ENCODE measurements around the gene OGDHL. TPM values are rescaled to one million over a fixed set of nuclear protein-coding genes. Genes with fewer than 3 reads are reported as not detected.

OGDHL gene
- polyA plus RNA-seq, 1 donor from 2014 or later = 40.7 TPM

- Histone ChIP-seq H2AFZ (ENCODE audit: low read depth, low read length) (no peak overlapping the region), H3K9me3 (ENCODE audit: low read length) (no peaks in the 10 kb centered on the region), H4K20me1 (ENCODE audit: insufficient read depth) (no peaks in the 10 kb centered on the region), H3F3A (ENCODE audit: insufficient read depth, low read length, poor library complexity, severe bottlenecking) (no peaks in the 10 kb centered on the region), H3K36me3 (ENCODE audit: insufficient read depth, low read length) (no peaks in the 10 kb centered on the region), H3K4me3 (ENCODE audit: low read length) (no peak overlapping the region), H3K27ac (ENCODE audit: low read length) (no peak overlapping the region), H3K79me2 (replicated peaks; ENCODE audit: insufficient read depth, low read length) (no peaks in the 10 kb centered on the region), H3K9ac (ENCODE audit: low read length) (no peak overlapping the region), H3K4me2 (ENCODE audit: low read length) (no peak overlapping the region), H3K27me3 (ENCODE audit: insufficient read depth, low read depth, low read length) (no peaks in the 10 kb centered on the region), H3K9me2 (ENCODE audit: insufficient read depth, low read length) (no peaks in the 10 kb centered on the region)
- TF ChIP-seq SMC3 (conservative IDR thresholded peaks at IDR 0.05; ENCODE audit: poor library complexity) (no peak), TAF1 (IDR thresholded peaks at IDR 0.05; ENCODE audit: low read depth) (no peak), RAD21 (conservative IDR thresholded peaks at IDR 0.05) (no peak), REST (IDR thresholded peaks at IDR 0.05; ENCODE audit: borderline replicate concordance) (no peak), EP300 (conservative IDR thresholded peaks at IDR 0.05; ENCODE audit: poor library complexity, severe bottlenecking) (no peak), EZH2 (IDR thresholded peaks at IDR 0.05; ENCODE audit: borderline replicate concordance, insufficient read depth, low read length, poor library complexity, severe bottlenecking) (no peak), MXI1 (conservative IDR thresholded peaks at IDR 0.05; ENCODE audit: poor library complexity, severe bottlenecking) (no peak), POLR2AphosphoS5 (IDR thresholded peaks at IDR 0.05) (no peak)
- TF ChIP-seq, protein P1, sequence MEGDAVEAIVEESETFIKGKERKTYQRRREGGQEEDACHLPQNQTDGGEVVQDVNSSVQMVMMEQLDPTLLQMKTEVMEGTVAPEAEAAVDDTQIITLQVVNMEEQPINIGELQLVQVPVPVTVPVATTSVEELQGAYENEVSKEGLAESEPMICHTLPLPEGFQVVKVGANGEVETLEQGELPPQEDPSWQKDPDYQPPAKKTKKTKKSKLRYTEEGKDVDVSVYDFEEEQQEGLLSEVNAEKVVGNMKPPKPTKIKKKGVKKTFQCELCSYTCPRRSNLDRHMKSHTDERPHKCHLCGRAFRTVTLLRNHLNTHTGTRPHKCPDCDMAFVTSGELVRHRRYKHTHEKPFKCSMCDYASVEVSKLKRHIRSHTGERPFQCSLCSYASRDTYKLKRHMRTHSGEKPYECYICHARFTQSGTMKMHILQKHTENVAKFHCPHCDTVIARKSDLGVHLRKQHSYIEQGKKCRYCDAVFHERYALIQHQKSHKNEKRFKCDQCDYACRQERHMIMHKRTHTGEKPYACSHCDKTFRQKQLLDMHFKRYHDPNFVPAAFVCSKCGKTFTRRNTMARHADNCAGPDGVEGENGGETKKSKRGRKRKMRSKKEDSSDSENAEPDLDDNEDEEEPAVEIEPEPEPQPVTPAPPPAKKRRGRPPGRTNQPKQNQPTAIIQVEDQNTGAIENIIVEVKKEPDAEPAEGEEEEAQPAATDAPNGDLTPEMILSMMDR (IDR thresholded peaks at IDR 0.05; ENCODE audit: poor library complexity, severe bottlenecking) = no peak
Measured at GRCh38 chr10:49700997-49701396, 61.1 kb downstream of the OGDHL start.

- H3K9ac ChIP-seq (ENCODE audit: low read length) = no peak overlapping the region
- H3K4me3 ChIP-seq (ENCODE audit: low read length) = no peak overlapping the region
- H3K79me2 ChIP-seq (replicated peaks; ENCODE audit: insufficient read depth, low read length) = no peaks in the 10 kb centered on the region
- H3F3A ChIP-seq (ENCODE audit: insufficient read depth, low read length, poor library complexity, severe bottlenecking) = no peaks in the 10 kb centered on the region
- H3K9me3 ChIP-seq (ENCODE audit: low read length) = no peaks in the 10 kb centered on the region
- no peak for TF ChIP-seq TAF1 (IDR thresholded peaks at IDR 0.05; ENCODE audit: low read depth)
- no peak for TF ChIP-seq EZH2 (IDR thresholded peaks at IDR 0.05; ENCODE audit: borderline replicate concordance, insufficient read depth, low read length, poor library complexity, severe bottlenecking)
- no peak for TF ChIP-seq POLR2AphosphoS5 (IDR thresholded peaks at IDR 0.05)
- TF ChIP-seq, protein P1 (IDR thresholded peaks at IDR 0.05; ENCODE audit: poor library complexity, severe bottlenecking) = no peak
- no peak for TF ChIP-seq REST (IDR thresholded peaks at IDR 0.05; ENCODE audit: borderline replicate concordance)
- no peak for TF ChIP-seq RAD21 (conservative IDR thresholded peaks at IDR 0.05)
- no peaks in the 10 kb centered on the region for H4K20me1 ChIP-seq (ENCODE audit: insufficient read depth)
- H3K27ac ChIP-seq (ENCODE audit: low read length) = no peak overlapping the region
- no peak overlapping the region for H2AFZ ChIP-seq (ENCODE audit: low read depth, low read length)
- H3K36me3 ChIP-seq (ENCODE audit: insufficient read depth, low read length) = no peaks in the 10 kb centered on the region
- no peaks in the 10 kb centered on the region for H3K9me2 ChIP-seq (ENCODE audit: insufficient read depth, low read length)
- no peak overlapping the region for H3K4me2 ChIP-seq (ENCODE audit: low read length)
- no peaks in the 10 kb centered on the region for H3K27me3 ChIP-seq (ENCODE audit: insufficient read depth, low read depth, low read length)
Measured at GRCh38 chr10:49700211-49700610, 61.9 kb downstream of the OGDHL start.

All from neural cell (in vitro differentiated cells).